Activated CD8-positive, alpha-beta T cell treated with anti-CD3 and anti-CD28 coated beads for 36 hours (primary cell): Measurements from ENCODE around the gene SEPTIN1. TPM values are rescaled to one million over a fixed set of nuclear protein-coding genes. Genes with fewer than 3 reads are reported as not detected.
A peak's percentile ranks its signal among the peaks of the same experiment; 100 is the strongest.

Experiments used
- ATAC-seq: fragments of 200-7000 bp; cut with Tn5 transposase; one replicate; pipeline ENCODE4 v1.10.0; 2021; ENCODE audit warnings: mild to moderate bottlenecking, moderate library complexity
- CTCF ChIA-PET: fragments of 350-600 bp; sonication (Branson Sonifier 250); formaldehyde crosslinking; loops from one replicate; lab custom pipeline; 2021; ENCODE audit warnings: antibody characterized with exemption; lab: Charles Lee
- POLR2A ChIA-PET: fragments of 350-600 bp; sonication (Branson Sonifier 250); formaldehyde crosslinking; loops from one replicate; lab custom pipeline; 2021; ENCODE audit warnings: antibody characterized with exemption; lab: Charles Lee
- DNase-seq: peaks from one replicate; pipeline ENCODE4 v3.0.0-alpha.2; 2020
- H3K27ac Mint-ChIP-seq: one replicate; pipeline ENCODE4 v1.8.0; 2021; ENCODE audit warnings: mild to moderate bottlenecking, mixed read lengths
- H3K27me3 Mint-ChIP-seq: one replicate; pipeline ENCODE4 v1.8.0; 2021; ENCODE audit warnings: mixed read lengths
- H3K36me3 Mint-ChIP-seq: one replicate; pipeline ENCODE4 v1.8.0; 2021; ENCODE audit warnings: low read depth, mixed read lengths
- H3K4me1 Mint-ChIP-seq: one replicate; pipeline ENCODE4 v1.8.0; 2021; ENCODE audit warnings: low read depth, mixed read lengths
- H3K4me3 Mint-ChIP-seq: one replicate; pipeline ENCODE4 v1.8.0; 2021; ENCODE audit warnings: mild to moderate bottlenecking, moderate library complexity, mixed read lengths
- H3K9me3 Mint-ChIP-seq: one replicate; pipeline ENCODE4 v1.8.0; 2021; ENCODE audit warnings: mixed read lengths
- CTCF ChIP-seq: fragments of 200-600 bp; IDR thresholded peaks from one replicate; pipeline ENCODE4 v1.8.0; 2022; ENCODE audit warnings: antibody characterized with exemption, mild to moderate bottlenecking
- intact Hi-C: fragments of 100-400 bp; cut with micrococcal nuclease; formaldehyde crosslinking; loops from one replicate; pipeline ENCODE4 v1.10.0; 2022
- total RNA-seq, 2 experiments: library from RNA; stranded (reverse); gene quantifications; one replicate each; pipeline ENCODE4 v1.2.3, GENCODE V29; 2021

The SEPTIN1 gene
- total RNA-seq, 2 experiments from 2014 or later: 163 to 169 TPM

DNA sequence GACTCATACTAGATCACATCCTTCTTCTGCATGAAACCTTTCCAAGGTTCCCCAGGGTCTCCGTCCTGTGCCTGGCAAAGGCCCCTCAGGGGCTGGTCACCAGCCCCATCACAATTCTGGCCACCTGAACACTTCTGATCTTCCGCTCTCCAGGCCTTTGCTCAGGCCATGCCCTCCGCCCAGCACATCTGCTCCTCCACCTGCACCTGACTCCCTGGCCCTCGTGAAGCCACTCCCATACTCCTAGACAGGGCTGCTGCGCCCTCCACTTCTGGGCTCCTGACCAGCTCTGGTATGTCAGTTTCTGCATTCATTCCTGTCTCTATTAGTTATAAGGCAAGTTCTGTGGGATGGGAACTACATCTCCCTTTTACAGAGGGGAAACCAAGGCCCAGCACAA is 9.6 kb downstream of the SEPTIN1 start:
- intact Hi-C loops: loop anchor here (5.0 to 10.0 kb wide), 3 partner anchors 35 to 308 kb away; partner anchors contain the start of genes ALDOA, TBX6, YPEL3 and ZNF771
- Mint-ChIP-seq H3K4me3 (no peak overlapping the region), H3K27me3 (no peaks in the 10 kb centered on the region), H3K36me3 (peaks cover 12% of the 10 kb centered on the region), H3K27ac (peak overlapping the region; percentile 92), H3K4me1 (peaks cover 30% of the 10 kb centered on the region), H3K9me3 (no peaks in the 10 kb centered on the region)
- CTCF ChIA-PET: interaction anchor here (1.5 to 2.3 kb wide), 2 partner anchors 37 to 243 kb away, joined by 3 to 19 read pairs; no protein-coding TSS in a partner anchor
- POLR2A ChIA-PET: interaction anchor here (2.3 to 8.0 kb wide), 2 partner anchors 10 to 15 kb away, joined by 14 to 73 read pairs; partner anchors contain the start of genes CD2BP2 and SEPTIN1
- no peak for DNase-seq
- ATAC-seq: no peak
- no peak for TF ChIP-seq CTCF

DNA sequence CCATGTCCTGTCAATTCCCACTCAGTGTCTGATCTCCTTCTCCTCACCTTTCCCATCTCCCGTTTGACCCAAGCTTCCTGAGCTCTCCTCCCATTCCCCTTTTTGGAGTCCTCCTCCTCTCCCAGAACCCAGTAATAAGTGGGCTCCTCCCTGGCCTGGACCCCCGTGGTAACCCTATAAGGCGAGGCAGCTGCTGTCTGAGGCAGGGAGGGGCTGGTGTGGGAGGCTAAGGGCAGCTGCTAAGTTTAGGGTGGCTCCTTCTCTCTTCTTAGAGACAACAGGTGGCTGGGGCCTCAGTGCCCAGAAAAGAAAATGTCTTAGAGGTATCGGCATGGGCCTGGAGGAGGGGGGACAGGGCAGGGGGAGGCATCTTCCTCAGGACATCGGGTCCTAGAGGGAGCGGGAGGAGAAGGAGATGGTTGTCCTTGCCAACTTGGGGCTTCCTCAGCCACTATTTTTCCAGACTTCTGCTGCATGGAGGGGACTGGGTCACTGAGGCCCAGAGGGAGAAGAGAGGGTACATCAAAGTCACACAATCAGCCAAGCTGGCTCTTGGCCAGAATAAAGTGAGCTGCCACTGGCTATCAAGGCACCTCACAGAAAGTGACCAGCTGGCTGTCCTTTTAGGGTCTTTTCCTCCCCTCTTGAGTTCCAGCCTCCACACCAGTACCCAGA is 10.2 kb downstream of the SEPTIN1 start:
- POLR2A ChIA-PET: interaction anchor here (0.7 to 8.0 kb wide), 6 partner anchors 10 to 190 kb away, joined by 3 to 73 read pairs (median 3); partner anchors contain the start of genes CD2BP2, ITGAL, SEPTIN1 and ZNF48
- CTCF ChIA-PET: interaction anchor here (1.0 to 2.3 kb wide), 5 partner anchors 23 to 243 kb away, joined by 3 to 19 read pairs (median 3); partner anchors contain the start of gene ZNF48
- Mint-ChIP-seq H3K4me3 (peak overlapping the region; percentile 75), H3K36me3 (peaks cover 18% of the 10 kb centered on the region), H3K27ac (peak overlapping the region; percentile 92), H3K27me3 (no peaks in the 10 kb centered on the region), H3K9me3 (no peaks in the 10 kb centered on the region), H3K4me1 (peaks cover 33% of the 10 kb centered on the region)
- no peak for TF ChIP-seq CTCF
- intact Hi-C loops: loop anchor here (5.0 to 10.0 kb wide), 3 partner anchors 35 to 307 kb away; partner anchors contain the start of genes ALDOA, TBX6, YPEL3 and ZNF771
- DNase-seq: no peak
- no peak for ATAC-seq

DNA sequence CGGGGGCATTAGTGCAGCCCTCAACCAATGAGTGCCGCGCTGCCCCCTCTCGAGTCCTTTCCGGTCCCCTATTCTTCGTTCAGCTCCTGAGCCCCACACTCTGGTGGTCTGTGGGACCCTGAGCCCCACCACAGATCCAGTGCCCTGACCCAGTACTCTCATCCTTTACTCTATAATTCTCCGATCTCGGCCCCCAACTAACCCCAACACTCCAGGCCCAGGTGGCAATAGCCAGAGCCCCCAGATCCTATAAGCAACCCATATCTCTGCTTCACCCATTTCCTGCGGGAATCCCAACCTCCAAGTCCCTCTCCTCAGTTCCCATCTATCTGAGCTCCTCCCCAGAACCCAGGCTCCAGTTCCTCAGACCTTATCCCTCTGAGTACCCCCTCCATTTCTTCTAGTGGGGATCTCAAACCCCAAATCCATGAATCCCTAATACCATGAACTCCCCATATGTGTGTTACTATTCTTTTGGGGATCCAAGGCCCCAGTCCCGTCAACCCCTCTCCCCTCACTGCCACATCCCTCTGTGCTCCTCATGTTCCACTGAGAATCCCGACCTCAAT is 11.0 kb downstream of the SEPTIN1 start:
- H3K36me3 Mint-ChIP-seq: peaks cover 24% of the 10 kb centered on the region
- peak overlapping the region; percentile 75 for H3K4me3 Mint-ChIP-seq
- ChIA-PET CTCF (interaction anchor here (0.7 to 2.3 kb wide), 13 partner anchors 9 to 244 kb away, joined by 3 to 19 read pairs (median 3); partner anchors contain the start of genes DCTPP1, ZNF48 and ZNF771), POLR2A (interaction anchor here (0.7 to 8.0 kb wide), 10 partner anchors 11 to 325 kb away, joined by 3 to 73 read pairs (median 3); partner anchors contain the start of genes ALDOA, CD2BP2, ITGAL and SEPTIN1)
- H3K4me1 Mint-ChIP-seq: peaks cover 33% of the 10 kb centered on the region
- TF ChIP-seq CTCF: no peak
- no peaks in the 10 kb centered on the region for H3K9me3 Mint-ChIP-seq
- intact Hi-C loops: loop anchor here (5.0 to 10.0 kb wide), 3 partner anchors 36 to 307 kb away; partner anchors contain the start of genes ALDOA, TBX6, YPEL3 and ZNF771
- H3K27me3 Mint-ChIP-seq: no peaks in the 10 kb centered on the region
- DNase-seq (no peak), ATAC-seq (no peak)
- peak overlapping the region; percentile 92 for H3K27ac Mint-ChIP-seq

DNA sequence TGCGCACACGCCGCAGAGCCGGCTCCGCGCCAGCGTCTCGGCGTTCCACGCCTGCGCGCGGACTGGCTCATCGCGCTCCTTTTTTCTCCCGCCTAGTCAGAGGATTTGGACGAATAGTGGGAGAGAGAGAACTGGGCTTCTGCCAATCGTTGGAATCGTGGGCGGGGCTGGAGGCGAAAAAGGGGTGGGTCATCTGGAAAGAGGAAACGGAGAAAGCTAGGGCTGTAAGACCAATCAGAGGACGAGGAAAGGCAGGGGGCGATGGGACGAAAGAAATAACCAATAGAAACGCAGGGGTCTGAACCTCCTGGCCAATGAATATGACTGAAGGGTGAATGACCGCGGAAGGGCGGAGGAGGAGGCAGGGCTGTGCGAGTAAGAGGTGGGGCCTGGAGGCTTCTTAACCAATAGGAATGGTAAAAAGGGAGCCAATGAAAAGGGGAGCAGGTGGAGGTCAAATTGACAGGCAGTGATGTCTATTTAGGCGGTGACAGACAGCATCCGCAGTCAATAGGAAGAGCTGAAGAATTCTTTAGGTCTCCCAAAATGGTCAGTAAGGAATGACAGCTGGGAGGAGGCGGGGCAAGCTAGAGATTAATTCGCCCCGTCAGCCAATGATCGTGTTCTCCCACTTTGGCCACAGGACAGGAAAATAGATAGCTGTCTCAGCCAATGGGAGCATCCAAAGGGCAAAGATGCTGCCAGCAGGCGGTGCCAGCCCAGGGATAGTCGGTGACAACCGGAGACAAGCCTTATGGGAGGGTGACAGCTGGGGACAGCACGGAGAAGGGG is 11.7 kb downstream of the SEPTIN1 start, which contains the start of gene TBC1D10B:
TBC1D10B (minus strand) TSS at position 39 of the 792 bp plus-strand sequence. CDS start 311 bp downstream, outside the sequence.
- peak; percentile 99 for DNase-seq
- Mint-ChIP-seq H3K27ac (peak within 1 kb of the TSS; percentile 92), H3K4me1 (peaks cover 35% of the 10 kb centered on the region), H3K4me3 (peak within 1 kb of the TSS; percentile 95), H3K36me3 (peaks cover 26% of the 10 kb centered on the region), H3K27me3 (no peaks in the 10 kb centered on the region), H3K9me3 (no peaks in the 10 kb centered on the region)
- CTCF ChIA-PET: interaction anchor here (0.8 to 2.3 kb wide), 11 partner anchors 10 to 165 kb away, joined by 3 to 19 read pairs (median 3); partner anchors contain the start of genes DCTPP1, ZNF48 and ZNF771
- intact Hi-C loops: loop anchor here (5.0 to 10.0 kb wide), 3 partner anchors 37 to 306 kb away; partner anchors contain the start of genes ALDOA, TBX6, YPEL3 and ZNF771
- peak; percentile 87 for ATAC-seq
- POLR2A ChIA-PET: interaction anchor here (0.8 to 8.0 kb wide), 7 partner anchors 12 to 326 kb away, joined by 3 to 73 read pairs (median 3); partner anchors contain the start of genes ALDOA, CD2BP2, SEPTIN1 and ZNF48
- no peak for TF ChIP-seq CTCF
